Epidermal melanocyte (primary cell): ENCODE results near the gene TBL1Y.
"Not testable (repeated sequence)": the region's sequence is repeated elsewhere in the genome, so short reads cannot be mapped to it uniquely, and the experiment has no call there.

ENCODE experiments used
- DNase-seq: peaks from one replicate; pipeline ENCODE4 v3.0.0; 2011; ENCODE audit warnings: low spot score; ENCODE audit not compliant: insufficient read length

Gene TBL1Y

GRCh38 chrY:7078725-7079124 is 168.2 kb downstream of the TBL1Y start:
- DNase-seq: no peak

- DNase-seq: not testable (repeated sequence)
Observed at GRCh38 chrY:7080548-7080947, 170.1 kb downstream of the TBL1Y start.

- DNase-seq: peak; percentile 46
Observed at GRCh38 chrY:7085606-7086005, 175.1 kb downstream of the TBL1Y start.

- no peak for DNase-seq
Observed at GRCh38 chrY:7092836-7093235, 182.3 kb downstream of the TBL1Y start.

- DNase-seq: no peak
Observed at GRCh38 chrY:7094365-7094764, 183.9 kb downstream of the TBL1Y start.

DNA sequence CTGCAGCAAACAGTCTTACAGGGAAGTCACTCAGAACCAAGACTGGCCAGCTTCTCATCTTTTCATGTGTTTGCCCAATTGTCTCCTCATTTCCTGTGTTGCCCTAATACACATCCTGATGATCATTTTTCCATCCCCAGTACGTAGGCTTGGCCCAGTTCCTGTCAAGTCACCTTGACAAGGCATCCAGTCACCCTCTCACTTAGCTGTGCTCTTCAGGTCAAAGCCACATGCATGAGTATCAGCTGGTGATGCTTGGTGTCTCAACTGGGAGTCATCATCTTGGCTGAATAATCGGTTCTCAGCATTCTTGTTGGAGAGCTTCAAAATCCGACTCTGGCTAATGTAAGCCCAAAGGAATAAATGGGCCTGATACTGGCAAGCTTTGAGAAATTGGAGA is 186.5 kb downstream of the TBL1Y start:
- DNase-seq: no peak

DNA sequence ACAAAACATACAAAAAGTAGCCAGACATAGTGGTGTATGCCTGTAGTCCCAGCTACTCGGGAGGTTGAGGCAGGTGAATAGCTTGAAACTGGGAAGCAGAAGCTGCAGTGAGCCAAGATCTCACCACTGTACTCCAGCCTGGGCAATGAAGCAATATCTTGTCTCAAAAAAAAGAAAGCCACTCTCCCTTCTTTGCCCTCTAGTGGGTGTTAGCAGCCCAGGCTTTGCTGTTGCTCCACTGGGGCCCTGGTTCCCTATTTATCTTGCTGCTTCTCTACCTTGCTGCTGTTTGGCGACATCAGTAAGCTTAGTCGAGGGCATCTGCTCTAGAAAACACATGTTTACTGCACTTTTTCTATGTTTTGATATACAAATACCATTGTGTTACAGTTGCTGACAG is 189.2 kb downstream of the TBL1Y start:
- no peak for DNase-seq

DNA sequence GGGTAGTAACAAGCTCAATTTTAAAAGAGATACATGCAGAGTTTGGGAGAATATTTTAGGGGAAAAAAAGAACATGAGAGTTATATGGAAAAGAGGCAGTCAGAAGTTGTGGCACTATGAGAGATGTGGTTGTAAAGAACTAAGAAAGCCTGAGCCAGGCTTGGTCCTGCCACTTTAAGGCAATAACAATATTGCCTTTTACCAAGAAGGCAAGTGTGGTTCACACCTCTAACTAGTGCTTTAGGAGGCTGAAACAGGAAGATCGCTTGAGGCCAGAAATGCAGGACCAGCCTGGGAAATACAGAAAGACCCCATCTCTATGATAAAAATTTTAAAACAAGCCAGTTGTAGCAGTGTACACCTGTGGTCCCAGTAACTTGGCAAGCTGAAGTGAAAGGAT is 192.2 kb downstream of the TBL1Y start:
- DNase-seq: no peak

GRCh38 chrY:7107179-7107578 is 196.7 kb downstream of the TBL1Y start:
- no peak for DNase-seq

DNA sequence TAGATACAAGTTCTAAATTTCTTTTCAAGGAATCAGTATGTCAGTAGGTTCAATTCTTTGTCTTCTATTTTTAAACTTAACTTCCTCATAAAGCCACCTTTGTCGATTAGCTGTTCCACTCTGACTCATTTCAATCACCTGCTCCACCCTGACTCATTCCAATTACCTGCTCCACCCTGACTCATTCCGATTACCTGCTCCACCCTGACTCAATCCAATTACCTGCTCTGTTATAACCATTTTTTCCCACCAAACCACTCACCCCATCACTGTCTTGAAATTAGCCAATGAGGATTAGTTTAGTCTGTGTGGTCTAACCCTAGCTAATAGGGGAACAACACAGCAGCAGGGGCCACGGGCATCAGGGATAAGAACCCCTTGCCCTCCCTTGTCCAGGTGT is 199.6 kb downstream of the TBL1Y start:
- no peak for DNase-seq

DNA sequence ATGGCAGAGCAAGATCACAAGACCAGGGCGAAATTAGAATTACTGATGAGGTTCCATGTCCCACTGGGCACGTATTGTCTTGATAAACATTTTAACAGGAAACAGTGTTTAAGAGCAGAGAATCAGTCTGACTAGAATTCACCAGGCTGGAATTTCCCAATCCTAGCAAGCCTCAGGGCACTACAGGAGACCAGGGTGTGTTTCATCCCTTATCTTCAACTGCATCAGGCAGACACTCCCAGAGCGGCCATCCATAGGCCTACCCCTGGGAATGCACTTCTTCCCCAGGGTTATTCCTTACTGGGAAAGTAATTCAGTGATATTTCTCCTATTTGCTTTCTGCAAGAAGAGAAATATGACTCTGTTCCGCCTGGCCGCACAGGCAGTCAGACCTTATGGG is 205.4 kb downstream of the TBL1Y start:
- no peak for DNase-seq

GRCh38 chrY:7122202-7122601 is 211.7 kb downstream of the TBL1Y start:
- no peak for DNase-seq

DNA sequence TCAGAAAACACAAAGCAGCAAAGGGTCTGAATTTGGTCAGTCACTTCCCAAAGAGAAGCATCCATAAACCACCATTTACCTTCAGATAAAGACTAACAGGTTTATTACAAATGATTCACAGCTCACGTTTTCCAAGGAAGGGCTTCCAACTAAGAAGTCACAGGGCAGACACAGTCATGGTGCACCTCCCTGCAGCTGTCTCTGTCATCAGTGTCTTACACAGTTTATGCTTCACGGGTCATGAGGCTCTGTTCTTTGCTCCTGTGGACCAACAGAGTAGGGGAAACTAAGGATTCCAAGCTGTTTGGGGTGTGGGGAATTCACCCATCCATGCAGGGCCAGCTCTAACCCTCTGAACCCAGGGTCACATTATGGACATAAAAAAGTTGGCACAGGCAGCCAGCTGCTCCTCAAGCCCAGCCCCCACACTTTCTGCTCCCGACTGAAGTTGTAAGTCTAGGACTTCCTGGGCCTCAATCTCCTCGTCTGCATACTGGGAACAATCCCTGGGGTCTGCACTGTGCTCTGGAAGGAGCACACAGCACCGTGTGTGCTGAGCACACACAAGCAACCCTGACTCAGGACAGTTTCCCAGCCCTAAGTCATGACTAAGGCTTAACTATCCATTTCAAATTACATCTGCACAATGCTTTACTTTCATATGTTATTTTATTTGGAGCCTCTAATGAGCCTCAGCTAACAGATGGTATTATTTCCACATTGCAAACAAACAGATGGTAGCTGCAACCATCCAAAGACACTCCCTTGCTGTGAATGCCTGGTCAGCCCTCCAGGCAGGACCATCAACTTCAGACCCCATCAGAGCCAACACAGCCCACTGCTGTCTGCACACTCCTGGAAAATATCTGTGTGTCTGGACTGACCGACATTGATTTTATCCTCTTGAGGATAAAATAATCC is 214.9 kb downstream of the TBL1Y start:
- no peak for DNase-seq

- DNase-seq: no peak
Observed at GRCh38 chrY:7128211-7128610, 217.7 kb downstream of the TBL1Y start.
